Vagina (tissue), 2 donors: Measurements from ENCODE around the gene S100PBP.

Source experiments
- POLR2A ChIP-seq, 2 donors: fragments of 450-650 bp; IDR thresholded peaks; one replicate each; pipeline ENCODE4 v1.6.1; 2017; ENCODE audit warnings: antibody characterized with exemption in 2 of 2, mild to moderate bottlenecking in 2 of 2, moderate library complexity in 2 of 2
- TF ChIP-seq, protein P1 (sequence below), 3 experiments: fragments of 450-650 bp in 2 of 3; fragments of 200-600 bp in 1 of 3; sonication (generic) in 1 of 3; IDR thresholded peaks; one replicate each; pipeline ENCODE4 v1.5.1; 2017 to 2019; ENCODE audit warnings: antibody characterized with exemption in 3 of 3, mild to moderate bottlenecking in 2 of 3, moderate library complexity in 2 of 3

DNA sequence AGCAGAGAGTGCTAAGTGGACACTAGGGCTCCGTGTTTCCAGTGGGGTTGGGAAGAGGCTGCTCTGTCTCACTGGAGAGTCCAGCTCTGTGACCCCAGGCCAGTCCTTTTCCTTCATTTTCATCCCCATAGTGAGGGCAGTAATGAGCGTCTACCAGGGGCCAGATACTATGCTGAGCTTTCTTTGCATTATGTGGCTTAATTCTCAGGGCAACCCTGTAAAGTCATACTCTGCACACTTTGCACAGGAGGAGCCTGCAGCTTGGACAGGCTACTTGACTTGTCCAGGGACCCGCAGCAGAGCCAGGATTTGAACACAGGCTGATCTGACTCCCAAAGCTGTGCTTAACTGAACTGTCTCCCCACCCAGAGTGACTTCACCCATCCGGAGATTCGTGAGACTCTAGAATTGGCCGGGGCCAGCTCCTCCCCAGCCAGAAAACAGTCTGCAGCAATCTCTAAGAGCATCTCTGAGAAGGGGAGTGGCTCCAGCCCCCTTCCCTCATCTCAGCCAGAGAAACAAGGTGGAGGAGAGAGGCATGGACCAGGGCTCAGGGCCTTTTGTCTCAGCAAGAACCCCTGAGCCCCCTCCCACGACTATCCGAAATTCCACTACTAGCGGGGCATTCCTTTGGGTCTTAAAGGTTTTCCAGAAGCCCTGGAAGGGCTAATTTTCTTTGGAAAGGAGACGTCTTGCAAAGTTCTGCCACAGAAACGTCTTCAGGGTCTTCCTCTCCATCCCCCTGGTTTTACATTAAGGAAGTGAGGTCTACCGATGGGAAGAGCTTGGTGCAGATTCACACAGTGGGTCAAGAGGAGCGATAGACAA, 54.1 kb downstream of the S100PBP start:
- no peak for TF ChIP-seq POLR2A (IDR thresholded peaks at IDR 0.05)
- TF ChIP-seq, protein P1, sequence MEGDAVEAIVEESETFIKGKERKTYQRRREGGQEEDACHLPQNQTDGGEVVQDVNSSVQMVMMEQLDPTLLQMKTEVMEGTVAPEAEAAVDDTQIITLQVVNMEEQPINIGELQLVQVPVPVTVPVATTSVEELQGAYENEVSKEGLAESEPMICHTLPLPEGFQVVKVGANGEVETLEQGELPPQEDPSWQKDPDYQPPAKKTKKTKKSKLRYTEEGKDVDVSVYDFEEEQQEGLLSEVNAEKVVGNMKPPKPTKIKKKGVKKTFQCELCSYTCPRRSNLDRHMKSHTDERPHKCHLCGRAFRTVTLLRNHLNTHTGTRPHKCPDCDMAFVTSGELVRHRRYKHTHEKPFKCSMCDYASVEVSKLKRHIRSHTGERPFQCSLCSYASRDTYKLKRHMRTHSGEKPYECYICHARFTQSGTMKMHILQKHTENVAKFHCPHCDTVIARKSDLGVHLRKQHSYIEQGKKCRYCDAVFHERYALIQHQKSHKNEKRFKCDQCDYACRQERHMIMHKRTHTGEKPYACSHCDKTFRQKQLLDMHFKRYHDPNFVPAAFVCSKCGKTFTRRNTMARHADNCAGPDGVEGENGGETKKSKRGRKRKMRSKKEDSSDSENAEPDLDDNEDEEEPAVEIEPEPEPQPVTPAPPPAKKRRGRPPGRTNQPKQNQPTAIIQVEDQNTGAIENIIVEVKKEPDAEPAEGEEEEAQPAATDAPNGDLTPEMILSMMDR (IDR thresholded peaks at IDR 0.05) = no peak
